Measurements from ENCODE around the gene FBXO36. TPM values are rescaled to one million over a fixed set of nuclear protein-coding genes. Genes with fewer than 3 reads are reported as not detected.

The FBXO36 gene
- total and polyA plus RNA-seq, 2 of the 13 experiments (the other 11 are each of a cell fraction or from before 2014, with no cell fraction given): 2.8 TPM

GRCh38 chr2:230043025-230043424, 120.7 kb downstream of the FBXO36 start (continued):
- TF ChIP-seq CBX2 (IDR thresholded peaks at IDR 0.05; ENCODE audit: low read depth, low read length) (no peak), CBX2 (CRISPR knock-in tag; IDR thresholded peaks at IDR 0.05; ENCODE audit: low read depth) (no peak), MAFG (CRISPR knock-in tag; IDR thresholded peaks at IDR 0.05) (peak; percentile 70), ZNF329 (CRISPR knock-in tag; IDR thresholded peaks at IDR 0.05; ENCODE audit: low read depth) (peak; percentile 96), ZNF34 (CRISPR knock-in tag; IDR thresholded peaks at IDR 0.05; ENCODE audit: borderline replicate concordance) (no peak), MAFF (IDR thresholded peaks at IDR 0.05; ENCODE audit: low read depth, low read length) (peak; percentile 97), TFAP4 (IDR thresholded peaks at IDR 0.05; ENCODE audit: borderline replicate concordance, low read depth) (no peak), MED1 (CRISPR knock-in tag; IDR thresholded peaks at IDR 0.05) (no peak), NFATC3 (CRISPR knock-in tag; IDR thresholded peaks at IDR 0.05) (no peak), RCOR2 (CRISPR knock-in tag; IDR thresholded peaks at IDR 0.05) (no peak), ZNF441 (CRISPR knock-in tag; IDR thresholded peaks at IDR 0.05; ENCODE audit: borderline replicate concordance) (0 out of 2 replicates have a peak, but pooled peaks have one; percentile 21), BRF2 (CRISPR knock-in tag; IDR thresholded peaks at IDR 0.05) (no peak), TCF12 (IDR thresholded peaks at IDR 0.05) (no peak), TCF12 (CRISPR knock-in tag; IDR thresholded peaks at IDR 0.05) (no peak), CREM (IDR thresholded peaks at IDR 0.05) (no peak), CREM (CRISPR knock-in tag; IDR thresholded peaks at IDR 0.05) (no peak), ZNF30 (CRISPR knock-in tag; IDR thresholded peaks at IDR 0.05) (no peak), HNF4G (IDR thresholded peaks at IDR 0.05; ENCODE audit: borderline replicate concordance, low read depth, low read length) (peak; percentile 43; the same call in 1 of the 2 replicates), HNF4G (CRISPR knock-in tag; IDR thresholded peaks at IDR 0.05; ENCODE audit: borderline replicate concordance, low read depth) (no peak), ZSCAN22 (CRISPR knock-in tag; IDR thresholded peaks at IDR 0.05) (no peak), ZNF44 (CRISPR knock-in tag; IDR thresholded peaks at IDR 0.05) (no peak), ZNF670 (CRISPR knock-in tag; IDR thresholded peaks at IDR 0.05; ENCODE audit: borderline replicate concordance) (no peak), ZNF879 (CRISPR knock-in tag; IDR thresholded peaks at IDR 0.05) (no peak), ARID4A (CRISPR knock-in tag; IDR thresholded peaks at IDR 0.05; ENCODE audit: borderline replicate concordance) (no peak), ZNF317 (CRISPR knock-in tag; IDR thresholded peaks at IDR 0.05) (no peak), NR1H2 (CRISPR knock-in tag; IDR thresholded peaks at IDR 0.05; ENCODE audit: borderline replicate concordance, low read depth) (no peak), NCOR1 (IDR thresholded peaks at IDR 0.05; ENCODE audit: borderline replicate concordance, low read length) (peak; percentile 44; the same call in 1 of the 2 replicates), ZKSCAN5 (CRISPR knock-in tag; IDR thresholded peaks at IDR 0.05) (no peak)

Measured in HepG2 (cell line).